B cell (primary cell): ENCODE measurements around the gene KRTAP10-5. TPM values are rescaled to one million over a fixed set of nuclear protein-coding genes. Genes with fewer than 3 reads are reported as not detected.

ENCODE experiments used
- ATAC-seq: fragments of 200-7000 bp; cut with Tn5 transposase; one replicate; pipeline ENCODE4 v1.10.0; 2021; ENCODE audit warnings: low read depth, mild to moderate bottlenecking, moderate number of reproducible peaks, moderate library complexity
- CTCF ChIA-PET: fragments of 350-600 bp; sonication (Branson Sonifier 250); formaldehyde crosslinking; loops from one replicate; lab custom pipeline; 2021; ENCODE audit warnings: antibody characterized with exemption, inconsistent platforms; lab: Charles Lee
- POLR2A ChIA-PET: fragments of 350-600 bp; sonication (Branson Sonifier 250); formaldehyde crosslinking; loops from one replicate; lab custom pipeline; 2021; ENCODE audit warnings: antibody characterized with exemption; lab: Charles Lee
- DNase-seq: peaks from one replicate; pipeline ENCODE4 v3.0.0; 2013
- H2AFZ ChIP-seq: 2 replicates; pipeline ENCODE4 v1.6.1; 2012; ENCODE audit warnings: mild to moderate bottlenecking, low read depth, low read length; ENCODE audit not compliant: insufficient read depth, poor library complexity, severe bottlenecking
- H3K27ac ChIP-seq, 2 donors: 1 replicate in 1 of 2; 2 replicates in 1 of 2; pipeline ENCODE4 v1.5.1; 2012 to 2013; ENCODE audit warnings: low read length in 2 of 2, mild to moderate bottlenecking in 2 of 2, moderate library complexity in 1 of 2
- H3K27me3 ChIP-seq, 4 experiments: fragments of 200-600 bp in 1 of 4; sonication (generic) in 1 of 4; replicated peaks in 1 of 4; 1 replicate in 2 of 4; 2 replicates in 2 of 4; pipeline versions ENCODE4 v1.6.1 to v1.7.0; 2013 to 2016; ENCODE audit warnings: low read length in 3 of 4, mild to moderate bottlenecking in 2 of 4, mixed read lengths in 1 of 4, moderate library complexity in 1 of 4; ENCODE audit not compliant: insufficient read depth in 4 of 4, control insufficient read depth in 3 of 4; ENCODE audit errors: control extremely low read depth in 1 of 4
- H3K36me3 ChIP-seq, 2 experiments: replicated peaks in 1 of 2; 1 replicate in 1 of 2; 2 replicates in 1 of 2; pipeline versions ENCODE4 v1.6.1 to v1.7.1; 2013; ENCODE audit warnings: low read length in 1 of 2; ENCODE audit not compliant: insufficient read depth in 2 of 2, control insufficient read depth in 1 of 2; ENCODE audit errors: control extremely low read depth in 1 of 2, extremely low read depth in 1 of 2
- H3K4me1 ChIP-seq, 2 donors: fragments of 200-600 bp in 1 of 2; sonication (generic) in 1 of 2; 1 replicate in 1 of 2; 2 replicates in 1 of 2; pipeline versions ENCODE4 v1.5.1 to v1.6.1; 2013 to 2017; ENCODE audit warnings: low read length in 2 of 2; ENCODE audit not compliant: control insufficient read depth in 2 of 2, insufficient read depth in 2 of 2
- H3K4me2 ChIP-seq: replicated peaks from 2 replicates; pipeline ENCODE3; 2012; ENCODE audit warnings: mild to moderate bottlenecking, low read depth, low read length; ENCODE audit not compliant: poor library complexity, severe bottlenecking
- H3K4me3 ChIP-seq, 5 experiments: fragments of 200-600 bp in 1 of 5; sonication (generic) in 1 of 5; 1 replicate in 3 of 5; 2 replicates in 2 of 5; pipeline versions ENCODE4 v1.5.1 to v1.7.0; 2011 to 2016; ENCODE audit warnings: low read length in 4 of 5, mild to moderate bottlenecking in 4 of 5, low read depth in 2 of 5, control low read depth in 1 of 5, moderate library complexity in 1 of 5; ENCODE audit not compliant: insufficient read depth in 1 of 5; ENCODE audit errors: control extremely low read depth in 1 of 5, extremely low read depth in 1 of 5
- H3K79me2 ChIP-seq: fragments of 200-600 bp; sonication (generic); one replicate; pipeline ENCODE4 v1.6.0; 2016; ENCODE audit warnings: low read length; ENCODE audit not compliant: control insufficient read depth, insufficient read depth
- H3K9ac ChIP-seq: fragments of 200-600 bp; sonication (generic); 2 replicates; pipeline ENCODE4 v1.6.1; 2017; ENCODE audit warnings: mild to moderate bottlenecking, low read length, moderate library complexity
- H3K9me3 ChIP-seq, 3 donors: one replicate each; pipeline versions ENCODE4 v1.6.1 to v1.7.1; 2013; ENCODE audit warnings: low read length in 2 of 3; ENCODE audit not compliant: control insufficient read depth in 2 of 3, insufficient read depth in 1 of 3; ENCODE audit errors: control extremely low read depth in 1 of 3
- H4K20me1 ChIP-seq: 2 replicates; pipeline ENCODE4 v1.6.0; 2012; ENCODE audit warnings: mild to moderate bottlenecking, low read length; ENCODE audit not compliant: insufficient read depth, control insufficient read depth, poor library complexity, severe bottlenecking
- H3K27ac Mint-ChIP-seq: one replicate; pipeline ENCODE4 v1.8.0; 2021; ENCODE audit warnings: mixed read lengths
- H3K27me3 Mint-ChIP-seq: one replicate; pipeline ENCODE4 v1.8.0; 2021; ENCODE audit warnings: mixed read lengths
- H3K4me1 Mint-ChIP-seq: one replicate; pipeline ENCODE4 v1.8.0; 2021; ENCODE audit warnings: mixed read lengths
- H3K4me3 Mint-ChIP-seq: one replicate; pipeline ENCODE4 v1.8.0; 2021; ENCODE audit warnings: mixed read lengths
- H3K9me3 Mint-ChIP-seq: one replicate; pipeline ENCODE4 v1.8.0; 2022; ENCODE audit warnings: mixed read lengths; ENCODE audit not compliant: insufficient read depth
- CTCF ChIP-seq: fragments of 200-600 bp; IDR thresholded peaks from one replicate; pipeline ENCODE4 v1.8.0; 2022; ENCODE audit warnings: antibody characterized with exemption, mild to moderate bottlenecking
- EZH2 ChIP-seq: IDR thresholded peaks from 2 replicates; pipeline ENCODE4 v1.6.1; 2012; ENCODE audit warnings: borderline replicate concordance, low read depth, mild to moderate bottlenecking, moderate library complexity, low read length; ENCODE audit not compliant: insufficient read depth, poor library complexity, severe bottlenecking
- WGBS: methylation state at CpG from one replicate; pipeline ENCODE4 v1.1.5; 2013; ENCODE audit warnings: missing lambda C conversion rate; ENCODE audit not compliant: insufficient coverage; 5-methylcytosine and 5-hydroxymethylcytosine counted together
- intact Hi-C: fragments of 100-400 bp; cut with micrococcal nuclease; formaldehyde crosslinking; loops from one replicate; pipeline ENCODE4 v1.10.0; 2022
- polyA plus RNA-seq: library from polyadenylated mRNA; depleted of rRNA; stranded (reverse); fragments of >200 nt; gene quantifications from 2 replicates; pipeline ENCODE4 v1.2.3, GENCODE V29; 2012
- total RNA-seq, 2 donors: library from RNA; stranded (reverse); fragments of 120-200 nt in 1 of 2; gene quantifications; 1 replicate in 1 of 2; 2 replicates in 1 of 2; pipeline versions ENCODE4 v1.2.3 to v1.2.4, GENCODE V29; 2013 to 2022

KRTAP10-5 gene
- total and polyA plus RNA-seq, 2 donors (not counting 1 experiment from before 2014, with no cell fraction given), result not detected

GRCh38 chr21:44533891-44534627 lies 46.3 kb downstream of the KRTAP10-5 start:
- intact Hi-C loops, result no loop called here
- H3K9ac ChIP-seq, result no peak overlapping the region
- H2AFZ ChIP-seq, result no peak overlapping the region
- no peaks in the 10 kb centered on the region for H4K20me1 ChIP-seq
- ATAC-seq, result peak; percentile 17
- POLR2A ChIA-PET, result no interaction called here
- no peak for TF ChIP-seq EZH2
- no peak for TF ChIP-seq CTCF
- 96% methylated on average over 6 of the region's 21 CpGs for WGBS
- H3K27me3 Mint-ChIP-seq, result peaks cover 18% of the 10 kb centered on the region
- peaks cover 0 to 3% (median 0%) of the 10 kb centered on the region in 3 donors for H3K9me3 ChIP-seq
- H3K36me3 ChIP-seq, result no peaks in the 10 kb centered on the region
- H3K27ac Mint-ChIP-seq, result no peak overlapping the region
- no peak overlapping the region for H3K4me3 ChIP-seq
- H3K27ac ChIP-seq, result no peak overlapping the region
- no peaks in the 10 kb centered on the region for H3K79me2 ChIP-seq
- no peaks in the 10 kb centered on the region for H3K4me1 ChIP-seq
- H3K9me3 Mint-ChIP-seq, result no peaks in the 10 kb centered on the region
- no peaks in the 10 kb centered on the region for H3K27me3 ChIP-seq
- CTCF ChIA-PET, result no interaction called here
- no peak overlapping the region for H3K4me2 ChIP-seq
- no peaks in the 10 kb centered on the region for H3K4me1 Mint-ChIP-seq
- DNase-seq, result no peak
- no peak overlapping the region for H3K4me3 Mint-ChIP-seq

- no peaks in the 10 kb centered on the region for H3K4me1 Mint-ChIP-seq
- no peaks in the 10 kb centered on the region for H3K36me3 ChIP-seq
- H3K4me1 ChIP-seq, result no peaks in the 10 kb centered on the region
- H3K4me3 ChIP-seq, result no peak overlapping the region
- intact Hi-C loops, result no loop called here
- ChIA-PET CTCF (no interaction called here), POLR2A (no interaction called here)
- peaks cover 14% of the 10 kb centered on the region for H3K27me3 Mint-ChIP-seq
- H3K9me3 ChIP-seq, result peaks cover 0 to 3% (median 0%) of the 10 kb centered on the region in 3 donors
- H3K27ac Mint-ChIP-seq, result no peak overlapping the region
- H3K27me3 ChIP-seq, result no peaks in the 10 kb centered on the region
- no peak overlapping the region for H3K4me3 Mint-ChIP-seq
- H3K9me3 Mint-ChIP-seq, result no peaks in the 10 kb centered on the region
- H3K9ac ChIP-seq, result no peak overlapping the region
- DNase-seq, result no peak
- H3K79me2 ChIP-seq, result no peaks in the 10 kb centered on the region
- WGBS, result 97% methylated on average over 37 of the region's 37 CpGs
- no peaks in the 10 kb centered on the region for H4K20me1 ChIP-seq
- H3K27ac ChIP-seq, result no peak overlapping the region
- ATAC-seq, result no peak
- no peak overlapping the region for H3K4me2 ChIP-seq
- TF ChIP-seq CTCF, result no peak
- H2AFZ ChIP-seq, result no peak overlapping the region
Observed at GRCh38 chr21:44533121-44533890, 47.1 kb downstream of the KRTAP10-5 start.
